GM03348 (cell line): Measurements from ENCODE around the gene LGR4.

Source experiments
- DNase-seq: peaks from one replicate; pipeline ENCODE4 v3.0.0; 2012; ENCODE audit warnings: low spot score

The LGR4 gene

DNA sequence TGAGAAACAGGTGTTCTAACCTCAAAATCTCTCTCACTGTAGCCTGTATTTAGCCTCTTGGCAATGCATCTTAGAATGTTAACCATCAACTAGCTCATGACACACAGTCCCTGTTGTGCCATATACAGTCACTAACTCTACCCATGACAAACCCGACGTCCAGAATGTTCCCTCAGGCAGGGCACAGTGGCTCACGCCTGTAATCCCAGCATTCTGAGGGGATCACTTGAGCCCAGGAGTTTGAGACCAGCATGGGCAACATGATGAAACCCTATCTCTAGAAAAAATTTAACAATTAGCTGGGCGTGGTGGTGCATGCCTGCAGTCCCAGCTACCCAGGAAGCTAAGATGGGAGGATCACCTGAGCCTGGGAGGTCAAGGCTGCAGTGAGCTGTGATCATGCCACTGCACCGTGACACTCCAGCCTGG lies 91.3 kb downstream of the LGR4 start:
- DNase-seq, result no peak

DNA sequence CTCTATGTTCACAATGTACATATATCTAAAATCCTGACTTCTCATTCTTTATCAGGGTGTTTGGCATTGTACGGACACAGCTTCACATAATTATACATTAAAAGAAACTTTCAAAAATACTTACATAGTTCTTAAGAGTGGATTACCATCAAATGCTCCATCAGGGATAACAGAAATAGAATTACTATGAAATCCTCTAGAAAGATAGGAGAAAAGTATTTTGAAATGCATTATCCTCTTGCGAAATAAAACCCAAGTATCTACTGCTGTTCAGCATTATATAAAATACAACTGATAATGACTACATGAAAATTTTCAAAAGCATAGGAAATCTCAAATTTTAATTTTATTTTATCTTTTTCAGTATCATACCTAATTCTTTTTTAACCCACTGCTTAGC lies 91.8 kb downstream of the LGR4 start:
- DNase-seq, result no peak

- no peak for DNase-seq
Measured at GRCh38 chr11:27379449-27379848, 93.1 kb downstream of the LGR4 start.

- DNase-seq, result no peak
Measured at GRCh38 chr11:27375370-27375769, 97.2 kb downstream of the LGR4 start.

GRCh38 chr11:27373856-27374602 lies 98.6 kb downstream of the LGR4 start:
- no peak for DNase-seq

DNA sequence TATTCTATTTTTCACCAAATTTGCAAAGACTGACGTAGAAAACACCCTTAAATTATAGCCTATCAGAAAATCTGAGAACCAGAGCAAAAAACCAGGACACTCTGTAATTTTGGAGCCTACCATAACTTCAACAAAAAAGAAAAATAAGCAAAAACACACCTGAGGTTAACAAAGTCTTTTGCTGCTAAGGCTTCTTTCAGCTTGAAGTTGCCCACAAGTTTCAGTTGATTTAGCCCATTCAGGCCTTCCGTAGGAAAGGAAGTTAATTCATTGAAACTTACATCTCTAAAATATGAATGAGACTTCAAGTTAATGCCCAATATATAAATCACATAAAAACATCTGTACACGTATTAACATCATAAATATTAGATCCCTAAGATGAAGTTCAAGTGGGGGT lies 99.2 kb downstream of the LGR4 start:
- no peak for DNase-seq

- no peak for DNase-seq
Measured at GRCh38 chr11:27372164-27372563, 100.4 kb downstream of the LGR4 start.

GRCh38 chr11:27371489-27371888 lies 101.1 kb downstream of the LGR4 start:
- DNase-seq, result no peak

- no peak for DNase-seq
Measured at GRCh38 chr11:27370374-27370773, 102.2 kb downstream of the LGR4 start.

GRCh38 chr11:27367881-27368280 lies 104.7 kb downstream of the LGR4 start:
- DNase-seq, result no peak

- no peak for DNase-seq
Measured at GRCh38 chr11:27363576-27364117, 108.9 kb downstream of the LGR4 start.

GRCh38 chr11:27362749-27363575 lies 109.6 kb downstream of the LGR4 start, which contains the start of gene CCDC34:
CCDC34 (minus strand) TSS chr11:27363215; CDS start chr11:27363194, 21 bp downstream.
- peak; percentile 99 for DNase-seq

DNA sequence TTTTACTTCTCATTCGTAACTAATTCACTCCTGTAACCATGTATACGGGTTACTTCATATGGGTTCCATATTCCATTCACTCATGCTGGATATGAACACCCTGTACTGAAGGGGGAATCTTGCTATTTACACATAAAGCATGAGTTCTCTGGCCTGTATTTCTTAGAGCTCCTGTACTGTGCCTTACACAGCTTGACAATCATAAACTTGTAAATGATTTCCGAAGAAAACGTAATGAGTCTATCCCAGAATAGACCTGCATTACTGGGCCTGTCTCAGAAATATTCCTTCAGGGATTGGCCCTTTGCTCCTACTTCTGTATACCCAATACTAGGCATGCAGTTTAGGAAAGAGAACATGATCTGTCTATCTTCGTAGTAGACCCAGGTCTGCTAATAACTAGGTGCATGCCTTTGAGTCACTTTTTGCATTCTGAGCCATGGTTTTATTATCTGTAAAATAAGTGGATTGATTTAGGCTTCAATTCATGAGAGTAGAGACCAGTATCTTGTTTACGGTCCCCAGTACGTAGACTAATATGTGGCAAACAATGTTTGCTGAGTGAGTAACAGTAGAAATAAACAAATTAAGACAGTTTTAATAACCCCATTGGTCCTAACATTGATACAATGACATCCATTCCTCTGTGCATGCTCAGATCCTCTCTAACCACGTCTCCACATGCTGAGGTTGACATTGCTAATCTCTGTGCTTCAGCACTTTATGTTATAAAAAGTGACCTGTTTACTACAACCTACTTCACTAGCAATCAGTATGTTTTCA lies 110.8 kb downstream of the LGR4 start:
- no peak for DNase-seq

- peak; percentile 19 for DNase-seq
Measured at GRCh38 chr11:27358296-27358695, 114.3 kb downstream of the LGR4 start.

- DNase-seq, result no peak
Measured at GRCh38 chr11:27357250-27357649, 115.3 kb downstream of the LGR4 start.

GRCh38 chr11:27356624-27357222 lies 115.9 kb downstream of the LGR4 start:
- no peak for DNase-seq

- DNase-seq, result no peak
Measured at GRCh38 chr11:27355575-27356104, 117.0 kb downstream of the LGR4 start.

GRCh38 chr11:27354359-27354965 lies 118.1 kb downstream of the LGR4 start:
- DNase-seq, result no peak

GRCh38 chr11:27353593-27354358 lies 118.8 kb downstream of the LGR4 start:
- DNase-seq, result peak; percentile 24

GRCh38 chr11:27352781-27353180 lies 119.8 kb downstream of the LGR4 start:
- no peak for DNase-seq
